Gastrocnemius medialis (tissue), 4 donors: Measurements from ENCODE around the gene HIP1R.

Source experiments
- CTCF ChIP-seq, 5 experiments: fragments of 450-650 bp in 3 of 5; fragments of 200-600 bp in 2 of 5; sonication (generic) in 2 of 5; IDR thresholded peaks in 4 of 5; conservative IDR thresholded peaks in 1 of 5; 1 replicate in 4 of 5; 2 replicates in 1 of 5; pipeline ENCODE4 v1.5.1; 2016 to 2019; ENCODE audit warnings: antibody characterized with exemption in 5 of 5, mild to moderate bottlenecking in 3 of 5, moderate library complexity in 3 of 5
- POLR2A ChIP-seq, 2 donors: fragments of 450-650 bp; IDR thresholded peaks; one replicate each; pipeline ENCODE4 v1.6.1; 2017; ENCODE audit warnings: antibody characterized with exemption in 2 of 2, mild to moderate bottlenecking in 2 of 2, moderate library complexity in 2 of 2

DNA sequence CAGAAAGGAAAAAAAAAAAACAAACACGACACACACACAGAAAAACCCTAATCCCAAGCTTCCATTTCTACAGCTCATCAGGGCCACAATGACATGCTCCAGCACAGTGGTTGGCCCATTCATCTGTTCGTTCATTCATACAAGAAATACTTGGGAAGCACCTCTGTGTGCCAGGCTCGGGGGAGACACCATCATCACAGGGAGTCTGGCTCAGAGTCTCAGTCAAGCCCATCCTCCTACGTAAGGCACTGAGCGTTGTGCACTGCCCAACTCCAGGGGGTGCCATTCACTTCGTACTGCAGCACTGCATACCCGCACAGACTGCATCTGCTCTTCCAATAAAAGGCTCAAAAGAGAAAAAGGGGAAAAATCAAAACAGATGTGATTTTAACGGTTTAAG, 45.4 kb downstream of the HIP1R start:
- TF ChIP-seq CTCF (IDR thresholded peaks at IDR 0.05 in 4 of 5, conservative IDR thresholded peaks at IDR 0.05 in 1 of 5) (no peak), POLR2A (IDR thresholded peaks at IDR 0.05) (no peak)
